GM23248 (cell line): ENCODE measurements around the gene GAL3ST1. TPM values are rescaled to one million over a fixed set of nuclear protein-coding genes. Genes with fewer than 3 reads are reported as not detected.
"Not testable (repeated sequence)": the region's sequence is repeated elsewhere in the genome, so short reads cannot be mapped to it uniquely, and the experiment has no call there.

Source experiments
- DNase-seq: peaks from one replicate; pipeline ENCODE4 v3.0.0-alpha.2; 2015
- H2AFZ ChIP-seq: fragments of 200-600 bp; sonication (generic); 2 replicates; pipeline ENCODE4 v1.6.1; 2016; ENCODE audit warnings: antibody characterized with exemption
- H3F3A ChIP-seq: fragments of 200-600 bp; sonication (generic); 2 replicates; pipeline ENCODE4 v1.6.1; 2016; ENCODE audit warnings: mild to moderate bottlenecking, antibody characterized with exemption, mixed run types; ENCODE audit not compliant: insufficient read depth
- H3K27ac ChIP-seq: fragments of 200-600 bp; sonication (generic); 2 replicates; pipeline ENCODE4 v1.5.1; 2016; ENCODE audit warnings: mild to moderate bottlenecking
- H3K27me3 ChIP-seq: fragments of 200-600 bp; sonication (generic); replicated peaks from 2 replicates; pipeline ENCODE4 v1.6.1; 2016; ENCODE audit warnings: mild to moderate bottlenecking; ENCODE audit not compliant: insufficient read depth
- H3K36me3 ChIP-seq: fragments of 200-600 bp; sonication (generic); 2 replicates; pipeline ENCODE4 v1.6.1; 2016; ENCODE audit warnings: low read depth, mild to moderate bottlenecking
- H3K4me1 ChIP-seq: fragments of 200-600 bp; sonication (generic); 2 replicates; pipeline ENCODE4 v1.6.1; 2016; ENCODE audit warnings: mild to moderate bottlenecking; ENCODE audit not compliant: insufficient read depth
- H3K4me2 ChIP-seq: fragments of 200-600 bp; sonication (generic); one replicate; pipeline ENCODE4 v1.6.1; 2016; ENCODE audit warnings: mild to moderate bottlenecking; ENCODE audit not compliant: unreplicated experiment
- H3K4me3 ChIP-seq: fragments of 200-600 bp; sonication (generic); 2 replicates; pipeline ENCODE4 v1.5.1; 2016; ENCODE audit warnings: mild to moderate bottlenecking
- H3K79me2 ChIP-seq: fragments of 200-600 bp; sonication (generic); 2 replicates; pipeline ENCODE4 v1.6.1; 2016; ENCODE audit warnings: mild to moderate bottlenecking; ENCODE audit not compliant: insufficient read depth
- H3K9ac ChIP-seq: fragments of 200-600 bp; sonication (generic); 2 replicates; pipeline ENCODE4 v1.6.1; 2016; ENCODE audit warnings: mild to moderate bottlenecking
- H3K9me2 ChIP-seq: fragments of 200-600 bp; sonication (generic); 2 replicates; pipeline ENCODE4 v1.6.1; 2016; ENCODE audit warnings: mixed run types, mild to moderate bottlenecking, moderate library complexity; ENCODE audit not compliant: insufficient read depth
- H3K9me3 ChIP-seq: fragments of 200-600 bp; sonication (generic); one replicate; pipeline ENCODE4 v1.6.1; 2017; ENCODE audit warnings: low read depth
- H4K20me1 ChIP-seq: fragments of 200-600 bp; sonication (generic); 2 replicates; pipeline ENCODE4 v1.6.0; 2016; ENCODE audit not compliant: insufficient read depth
- EZH2 ChIP-seq: fragments of 200-600 bp; sonication (generic); IDR thresholded peaks from 2 replicates; pipeline ENCODE4 v1.6.1; 2018; ENCODE audit warnings: antibody characterized with exemption, mild to moderate bottlenecking; ENCODE audit not compliant: insufficient read depth, poor library complexity, severe bottlenecking
- EZH2phosphoT487 ChIP-seq: fragments of 200-600 bp; sonication (generic); IDR thresholded peaks from 2 replicates; pipeline ENCODE4 v1.6.1; 2018; ENCODE audit warnings: antibody characterized with exemption, moderate library complexity, mild to moderate bottlenecking, low read depth; ENCODE audit not compliant: insufficient read depth
- WGBS, 2 experiments: methylation state at CpG; one replicate each; pipeline ENCODE4 v1.1.6; 2015 to 2017; ENCODE audit warnings: low lambda C conversion rate in 2 of 2, low coverage in 1 of 2; ENCODE audit errors: missing lambda C conversion rate in 2 of 2; 5-methylcytosine and 5-hydroxymethylcytosine counted together
- in situ Hi-C: fragments of 300-500 bp; cut with MboI; formaldehyde crosslinking; loops from 2 replicates; pipeline ENCODE4 v1.15.0; 2020
- polyA plus RNA-seq: library from polyadenylated mRNA; unstranded; fragments of >200 nt; fragmentation: Nextera tagmentation; extraction: Ambion mirVana; gene quantifications from 2 replicates; pipeline ENCODE4 v1.2.1, GENCODE V29; 2016
- total RNA-seq: library from RNA; depleted of rRNA; stranded (reverse); fragments of >200 nt; shearing (Covaris generic); gene quantifications from 2 replicates; pipeline ENCODE4 v1.2.3, GENCODE V29; 2014

The GAL3ST1 gene
- total and polyA plus RNA-seq, 2 experiments from 2014 or later = not detected

DNA sequence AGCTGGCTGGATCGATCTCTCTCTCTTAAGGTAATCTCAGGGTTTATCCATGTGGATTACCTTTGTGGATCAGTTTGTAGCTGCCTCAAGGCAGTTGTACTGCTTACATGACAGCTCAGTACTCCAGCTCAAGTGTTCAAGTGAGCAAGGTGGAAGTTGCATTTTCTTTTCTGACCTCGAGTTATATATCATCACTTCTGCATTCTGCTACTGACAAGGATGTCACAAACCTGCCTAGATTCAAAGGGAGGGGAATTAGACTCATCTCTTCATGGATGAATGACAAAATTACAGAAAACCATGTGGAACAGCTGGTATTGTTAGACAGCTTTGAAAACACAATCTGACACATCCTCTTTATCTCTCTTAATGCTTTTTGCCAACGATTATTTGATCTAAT, 26.5 kb upstream of the GAL3ST1 start:
- WGBS, 2 experiments = 43 to 44% methylated on average over 3 of the region's 3 CpGs

GRCh38 chr22:30598986-30599385, 24.5 kb upstream of the GAL3ST1 start:
- TF ChIP-seq EZH2 = no peak
- TF ChIP-seq EZH2phosphoT487 = no peak
- H3K36me3 ChIP-seq = no peaks in the 10 kb centered on the region
- 86 to 93% methylated on average over 3 of the region's 3 CpGs for WGBS, 2 experiments

More for the DNA sequence above, 26.5 kb upstream of the GAL3ST1 start:
- Histone ChIP-seq H3K36me3 (no peaks in the 10 kb centered on the region), H3K27ac (no peak overlapping the region), H3K9me2 (no peaks in the 10 kb centered on the region), H3K4me2 (no peak overlapping the region), H2AFZ (no peak overlapping the region), H3K9ac (no peak overlapping the region), H3K4me3 (no peak overlapping the region), H4K20me1 (no peaks in the 10 kb centered on the region), H3K4me1 (peaks cover 4% of the 10 kb centered on the region; the same call in 1 of the 2 replicates), H3K27me3 (peaks cover 3% of the 10 kb centered on the region; the same call in 1 of the 2 replicates), H3K9me3 (no peaks in the 10 kb centered on the region), H3K79me2 (no peaks in the 10 kb centered on the region), H3F3A (no peaks in the 10 kb centered on the region)
- DNase-seq = no peak
- TF ChIP-seq EZH2 = no peak
- no peak for TF ChIP-seq EZH2phosphoT487
- in situ Hi-C loops = no loop called here

DNA sequence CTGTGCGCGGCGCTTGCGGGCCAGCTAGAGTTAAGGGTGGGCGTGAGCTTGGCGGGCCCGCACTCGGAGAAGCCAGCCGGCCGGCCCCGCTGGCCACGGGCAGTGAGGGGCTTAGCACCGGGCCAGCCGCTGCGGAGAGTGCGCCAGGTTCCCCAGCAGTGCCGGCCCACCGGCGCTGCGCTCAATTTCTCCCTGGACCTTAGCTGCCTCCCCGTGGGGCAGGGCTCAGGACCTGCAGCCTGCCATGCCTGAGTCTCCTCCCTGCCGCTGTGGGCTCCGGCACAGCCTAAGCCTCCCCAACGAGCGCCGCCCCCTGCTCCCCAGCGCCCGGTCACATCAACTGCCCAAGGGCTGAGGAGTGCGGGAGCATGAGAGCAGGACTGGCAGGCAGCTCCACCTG, 22.4 kb upstream of the GAL3ST1 start:
- Histone ChIP-seq H3K4me3 (no peak overlapping the region), H4K20me1 (no peaks in the 10 kb centered on the region), H3K36me3 (no peaks in the 10 kb centered on the region), H3K27ac (no peak overlapping the region), H3K4me2 (no peak overlapping the region), H3K27me3 (peaks cover 7% of the 10 kb centered on the region; the same call in 1 of the 2 replicates), H2AFZ (no peak overlapping the region), H3K9ac (no peak overlapping the region), H3F3A (no peaks in the 10 kb centered on the region), H3K4me1 (no peaks in the 10 kb centered on the region), H3K9me3 (no peaks in the 10 kb centered on the region), H3K79me2 (no peaks in the 10 kb centered on the region), H3K9me2 (no peaks in the 10 kb centered on the region)
- WGBS, 2 experiments = 82 to 88% methylated on average over 14 to 29 of the region's 29 CpGs
- TF ChIP-seq EZH2phosphoT487 (no peak), EZH2 (no peak)
- in situ Hi-C loops = no loop called here
- no peak for DNase-seq

More at GRCh38 chr22:30598986-30599385, 24.5 kb upstream of the GAL3ST1 start:
- DNase-seq = no peak
- Histone ChIP-seq H2AFZ (no peak overlapping the region), H3K79me2 (no peaks in the 10 kb centered on the region), H3K4me2 (no peak overlapping the region), H3K9ac (no peak overlapping the region), H3K27me3 (peaks cover 7% of the 10 kb centered on the region; the same call in 1 of the 2 replicates), H3K4me3 (no peak overlapping the region), H3K4me1 (no peaks in the 10 kb centered on the region), H3K9me2 (no peaks in the 10 kb centered on the region), H4K20me1 (no peaks in the 10 kb centered on the region), H3F3A (no peaks in the 10 kb centered on the region), H3K9me3 (no peaks in the 10 kb centered on the region), H3K27ac (no peak overlapping the region)
- in situ Hi-C loops = no loop called here

DNA sequence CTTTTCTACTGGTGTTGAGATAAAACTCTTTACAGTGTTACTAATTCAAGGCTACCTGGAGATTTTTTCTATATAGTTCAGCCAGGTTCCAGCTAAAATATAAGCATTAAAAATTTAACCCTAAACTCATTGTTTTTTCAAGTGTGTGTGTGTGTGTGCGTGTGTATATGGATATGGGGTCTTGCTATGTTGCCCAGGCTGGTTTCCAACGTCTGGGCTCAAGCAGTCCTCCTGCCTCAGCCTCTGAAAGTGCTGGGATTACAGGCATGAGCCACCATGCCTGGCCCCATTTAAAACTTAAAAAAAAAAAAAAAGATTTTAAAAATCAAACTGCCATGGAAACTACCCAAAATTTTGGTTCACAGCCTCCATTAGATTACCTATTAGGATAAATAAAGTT, 21.7 kb upstream of the GAL3ST1 start:
- 17 to 26% methylated on average over 2 of the region's 2 CpGs for WGBS, 2 experiments
- Histone ChIP-seq H3K4me3 (no peak overlapping the region), H3K4me1 (no peaks in the 10 kb centered on the region), H3K9ac (no peak overlapping the region), H3K9me3 (no peaks in the 10 kb centered on the region), H3K79me2 (peaks cover 6% of the 10 kb centered on the region), H3K4me2 (no peak overlapping the region), H3K27me3 (peaks cover 7% of the 10 kb centered on the region; the same call in 1 of the 2 replicates), H4K20me1 (no peaks in the 10 kb centered on the region), H3K27ac (no peak overlapping the region), H3F3A (no peaks in the 10 kb centered on the region), H2AFZ (no peak overlapping the region), H3K36me3 (no peaks in the 10 kb centered on the region), H3K9me2 (no peaks in the 10 kb centered on the region)
- no peak for TF ChIP-seq EZH2phosphoT487
- no peak for TF ChIP-seq EZH2
- in situ Hi-C loops = no loop called here
- DNase-seq = no peak

- peak overlapping the region; percentile 99 for H3K9ac ChIP-seq
Measured at GRCh38 chr22:30592360-30592713, 17.9 kb upstream of the GAL3ST1 start.

More at GRCh38 chr22:30592360-30592713, 17.9 kb upstream of the GAL3ST1 start:
- peaks cover 38% of the 10 kb centered on the region for H3K79me2 ChIP-seq
- peaks cover 11% of the 10 kb centered on the region for H3K4me1 ChIP-seq
- H3F3A ChIP-seq, H3K9me3 ChIP-seq, H4K20me1 ChIP-seq, H3K9me2 ChIP-seq, in situ Hi-C loops, H3K27me3 ChIP-seq, DNase-seq: not testable (repeated sequence)
- H3K36me3 ChIP-seq = peaks cover 11% of the 10 kb centered on the region; the same call in 1 of the 2 replicates
- peak overlapping the region; percentile 81 for H2AFZ ChIP-seq
- H3K4me2 ChIP-seq = peak overlapping the region; percentile 86
- 38% methylated on average over 18 of the region's 18 CpGs for WGBS, 2 experiments
- peak overlapping the region; percentile 99 for H3K4me3 ChIP-seq
- H3K27ac ChIP-seq = peak overlapping the region; percentile 8; the same call in 1 of the 2 replicates
